Renal pelvis (tissue), 4 donors: ENCODE results near the gene BMPER. TPM values are rescaled to one million over a fixed set of nuclear protein-coding genes. Genes with fewer than 3 reads are reported as not detected.

ENCODE experiments used
- DNase-seq: peaks from one replicate; pipeline ENCODE4 v3.0.0-alpha.2; 2013
- polyA plus RNA-seq, 3 donors: library from polyadenylated mRNA; unstranded; fragments of 120-200 nt; gene quantifications; one replicate each; pipeline ENCODE4 v1.2.1, GENCODE V29; 2013; ENCODE audit not compliant: insufficient read length in 3 of 3

Gene BMPER
- polyA plus RNA-seq, 3 donors, result 10.4 to 27.8 (median 20.4) TPM

- DNase-seq, result no peak
Observed at GRCh38 chr7:34133356-34133982, 228.1 kb downstream of the BMPER start.

- DNase-seq, result peak; percentile 62
Observed at GRCh38 chr7:34133983-34134782, 228.8 kb downstream of the BMPER start.

- DNase-seq, result no peak
Observed at GRCh38 chr7:34135924-34136323, 230.6 kb downstream of the BMPER start.

GRCh38 chr7:34136698-34137097 lies 231.4 kb downstream of the BMPER start:
- DNase-seq, result no peak

GRCh38 chr7:34137176-34137575 lies 231.8 kb downstream of the BMPER start:
- no peak for DNase-seq

- no peak for DNase-seq
Observed at GRCh38 chr7:34138483-34138882, 233.1 kb downstream of the BMPER start.

- DNase-seq, result no peak
Observed at GRCh38 chr7:34139086-34139485, 233.7 kb downstream of the BMPER start.

GRCh38 chr7:34140066-34140465 lies 234.7 kb downstream of the BMPER start:
- no peak for DNase-seq

GRCh38 chr7:34143402-34143801 lies 238.1 kb downstream of the BMPER start:
- DNase-seq, result no peak

- DNase-seq, result no peak
Observed at GRCh38 chr7:34145603-34146002, 240.3 kb downstream of the BMPER start.

GRCh38 chr7:34153656-34154270 lies 248.4 kb downstream of the BMPER start:
- DNase-seq, result no peak

GRCh38 chr7:34155220-34155908 lies 250.0 kb downstream of the BMPER start:
- no peak for DNase-seq

- no peak for DNase-seq
Observed at GRCh38 chr7:34156336-34156735, 251.0 kb downstream of the BMPER start.

GRCh38 chr7:34157137-34157536 lies 251.8 kb downstream of the BMPER start:
- no peak for DNase-seq

- DNase-seq, result no peak
Observed at GRCh38 chr7:34158368-34159153, 253.2 kb downstream of the BMPER start.

GRCh38 chr7:34160261-34160752 lies 255.0 kb downstream of the BMPER start:
- no peak for DNase-seq

- DNase-seq, result no peak
Observed at GRCh38 chr7:34162027-34162565, 256.8 kb downstream of the BMPER start.

- no peak for DNase-seq
Observed at GRCh38 chr7:34162677-34163076, 257.3 kb downstream of the BMPER start.

GRCh38 chr7:34163956-34164355 lies 258.6 kb downstream of the BMPER start:
- no peak for DNase-seq

GRCh38 chr7:34165466-34165865 lies 260.1 kb downstream of the BMPER start:
- DNase-seq, result no peak

GRCh38 chr7:34165927-34166550 lies 260.7 kb downstream of the BMPER start:
- DNase-seq, result no peak
